Posterior cingulate gyrus (tissue), 11 donors: ENCODE measurements around the gene SMG6.

ENCODE experiments used
- DNase-seq, 10 donors: peaks; one replicate each; pipeline versions ENCODE4 v3.0.0 to v3.0.0-alpha.2; 2020 to 2021; ENCODE audit warnings: mixed read lengths in 3 of 10
- intact Hi-C: fragments of 100-400 bp; cut with DNase I; formaldehyde crosslinking; loops from one replicate; pipeline ENCODE4 v1.15.1; 2023

The SMG6 gene

DNA sequence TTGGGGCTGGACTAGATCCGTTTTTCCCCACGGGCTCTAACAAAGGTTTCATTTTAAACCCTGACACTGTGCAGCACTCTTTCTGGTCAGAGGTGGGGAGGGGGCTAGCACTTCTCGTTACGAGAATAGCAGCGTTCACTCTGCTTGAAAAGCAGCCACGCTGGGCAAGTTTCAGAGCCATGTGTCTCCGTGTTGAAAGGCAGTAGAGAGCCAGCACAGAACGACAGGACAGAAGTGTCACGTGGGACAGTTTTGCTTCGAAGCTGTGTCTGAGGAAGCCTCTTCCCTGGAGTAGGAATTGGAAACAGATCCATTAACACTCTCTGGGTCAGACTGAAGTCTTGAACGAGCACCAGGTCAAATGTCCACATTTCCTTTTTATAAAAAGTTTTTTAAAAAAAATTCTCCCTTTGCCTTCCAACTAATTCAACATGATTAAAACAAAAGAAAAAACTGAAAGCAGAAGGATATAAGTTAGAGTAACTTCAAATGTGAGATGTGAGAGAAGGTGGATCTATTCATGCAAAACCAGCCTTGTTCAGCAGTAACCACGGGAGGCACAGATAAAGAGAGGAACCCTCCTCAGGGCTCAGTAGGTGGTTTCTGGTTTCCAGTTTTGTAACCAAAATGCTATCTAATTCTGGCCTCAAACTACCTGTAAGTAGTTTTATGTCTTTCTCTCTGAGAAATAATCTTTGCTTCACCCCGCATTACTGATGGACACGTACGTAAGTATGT, 65.0 kb downstream of the SMG6 start:
- peak in 4 of 10 donors; percentile 23 to 90 (median 44) for DNase-seq

DNA sequence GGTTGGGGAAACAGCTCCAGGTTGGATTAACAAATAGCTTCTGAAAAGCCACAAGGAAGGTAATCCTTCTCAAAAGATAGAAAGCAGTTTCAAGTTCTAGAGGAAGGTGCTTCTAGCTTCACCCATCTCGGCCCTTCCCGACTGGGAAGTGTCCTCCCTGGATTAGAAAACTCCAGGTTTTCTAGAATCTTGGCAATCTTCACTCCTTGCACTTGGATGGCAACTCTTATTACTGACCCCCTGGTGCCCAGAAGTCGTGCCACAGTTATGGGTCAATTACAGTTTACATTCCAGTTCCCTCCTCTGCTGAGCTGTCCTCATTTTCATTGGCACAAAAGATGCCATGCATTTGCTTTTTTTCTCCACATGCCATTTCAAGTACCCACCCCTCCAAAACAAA, 65.6 kb downstream of the SMG6 start:
- intact Hi-C loops = loop anchor here (10.0 kb wide), 1 partner anchor 63 kb away; no protein-coding TSS in a partner anchor
- DNase-seq = no peak

More for the DNA sequence above, 65.0 kb downstream of the SMG6 start:
- intact Hi-C loops = loop anchor here (10.0 kb wide), 1 partner anchor 64 kb away; no protein-coding TSS in a partner anchor

DNA sequence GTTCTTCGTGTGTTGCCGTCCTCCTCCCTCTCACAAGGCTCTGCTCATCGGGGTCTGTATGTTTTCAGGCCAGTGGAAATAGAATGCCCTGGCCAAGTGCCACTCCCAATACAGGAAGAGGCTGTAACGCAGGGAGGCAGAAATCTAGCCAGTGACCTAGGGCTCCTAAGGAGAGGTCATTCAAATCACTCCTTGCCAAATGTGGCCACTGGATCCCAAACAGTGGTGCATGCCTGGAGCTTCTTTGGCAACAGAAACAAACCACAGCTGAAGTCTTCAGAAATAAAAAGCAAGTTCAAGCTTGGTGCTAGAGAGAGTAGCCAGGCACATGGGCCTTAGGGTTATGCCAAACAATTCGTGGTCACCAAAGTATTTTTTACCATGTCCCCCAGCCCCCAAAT, 66.1 kb downstream of the SMG6 start:
- intact Hi-C loops = loop anchor here (10.0 kb wide), 1 partner anchor 63 kb away; no protein-coding TSS in a partner anchor
- DNase-seq = no peak

DNA sequence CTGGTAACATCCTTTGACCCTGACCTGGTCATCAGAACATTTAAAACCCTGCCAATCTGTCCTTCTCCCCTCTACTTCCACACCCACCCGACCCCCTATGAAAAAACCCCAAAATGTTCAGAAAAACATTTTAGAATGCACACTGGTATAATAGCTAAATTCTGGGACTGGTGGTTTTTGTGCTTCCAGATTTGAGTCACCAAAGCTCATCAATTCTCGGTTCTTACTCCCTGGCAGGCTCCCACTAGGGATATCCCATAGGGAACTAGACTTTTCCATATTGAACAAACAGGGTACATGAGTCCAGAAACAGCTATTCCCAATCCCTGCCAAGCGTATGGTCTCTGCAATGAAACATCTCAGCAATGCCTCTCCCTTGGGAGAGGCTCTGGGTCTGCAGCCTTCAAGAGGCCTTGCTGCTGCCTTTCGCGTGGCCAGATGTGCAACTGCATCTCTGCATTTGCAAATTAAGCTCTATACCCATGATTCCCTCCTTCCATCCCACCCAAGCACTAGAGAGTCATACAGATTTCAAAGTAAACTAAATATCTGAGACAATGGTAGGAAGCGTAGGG, 67.7 kb downstream of the SMG6 start:
- DNase-seq = no peak
- intact Hi-C loops = loop anchor here (10.0 kb wide), 1 partner anchor 61 kb away; no protein-coding TSS in a partner anchor

DNA sequence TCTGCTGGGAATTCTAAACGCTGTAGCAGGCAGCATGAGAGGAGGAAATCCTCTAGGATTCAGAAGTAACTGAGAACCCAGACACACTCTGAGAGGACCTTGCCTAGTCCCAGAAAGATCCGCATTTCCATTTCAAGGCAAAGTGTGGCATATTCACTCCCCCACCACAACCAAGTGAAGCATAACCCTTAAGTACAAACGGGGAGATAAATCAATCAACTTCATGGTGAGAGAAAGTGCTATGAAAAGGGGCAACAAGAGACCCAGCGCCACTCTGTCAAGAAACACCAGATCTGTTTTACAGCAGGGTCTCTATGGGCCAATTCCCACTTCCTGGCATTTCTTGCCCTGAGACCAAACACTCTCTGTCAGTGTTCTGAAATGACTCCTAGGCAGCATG, 68.3 kb downstream of the SMG6 start:
- DNase-seq = no peak

DNA sequence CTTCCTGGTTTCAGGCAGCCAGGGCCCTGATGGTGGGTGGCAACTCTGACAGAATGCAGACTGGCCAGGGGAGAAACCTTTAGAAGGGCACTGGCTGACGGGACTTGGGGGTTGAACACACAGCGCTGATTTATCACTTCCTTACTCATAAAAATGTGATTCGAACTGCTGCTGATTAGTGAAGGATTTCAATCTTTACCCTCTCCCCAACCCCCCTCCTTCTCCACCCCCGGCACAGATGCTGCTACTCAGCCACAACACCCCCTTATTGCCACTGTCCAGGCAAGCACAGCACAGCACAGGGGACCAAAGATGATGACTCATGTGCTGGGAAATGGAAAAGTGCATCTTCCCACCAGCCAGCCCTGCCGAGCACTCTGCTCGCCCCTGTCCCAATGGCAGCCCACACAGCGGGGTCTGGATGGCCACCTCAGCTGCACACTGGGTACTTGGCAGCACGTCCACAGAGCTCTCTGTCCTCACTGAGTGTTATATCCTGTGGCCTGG, 70.1 kb downstream of the SMG6 start:
- DNase-seq = peak in 3 of 10 donors; percentile 11 to 81 (median 77)
- intact Hi-C loops = loop anchor here (10.0 kb wide), 1 partner anchor 59 kb away; no protein-coding TSS in a partner anchor

More for the DNA sequence above, 68.3 kb downstream of the SMG6 start:
- intact Hi-C loops = loop anchor here (10.0 kb wide), 1 partner anchor 60 kb away; no protein-coding TSS in a partner anchor

DNA sequence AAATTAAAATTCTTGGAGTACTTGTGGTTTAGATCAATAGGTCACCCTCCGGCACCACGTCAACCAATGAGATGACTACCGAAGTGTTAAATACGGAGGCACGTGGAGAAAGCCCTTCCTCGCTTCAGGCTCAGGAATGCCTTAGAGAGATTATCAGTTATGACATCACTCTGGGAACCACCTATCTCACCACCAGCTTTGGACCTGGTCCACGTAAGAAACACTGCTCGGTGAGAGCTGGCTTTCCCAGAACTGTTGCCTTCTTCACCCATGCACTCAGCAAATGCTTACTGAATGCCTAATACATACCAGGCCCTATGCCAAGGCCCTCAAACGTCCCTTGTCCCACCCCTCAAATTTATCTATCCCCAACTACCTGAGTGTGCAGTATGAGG, 71.3 kb downstream of the SMG6 start:
- intact Hi-C loops = loop anchor here (10.0 kb wide), 1 partner anchor 57 kb away; no protein-coding TSS in a partner anchor
- no peak for DNase-seq

DNA sequence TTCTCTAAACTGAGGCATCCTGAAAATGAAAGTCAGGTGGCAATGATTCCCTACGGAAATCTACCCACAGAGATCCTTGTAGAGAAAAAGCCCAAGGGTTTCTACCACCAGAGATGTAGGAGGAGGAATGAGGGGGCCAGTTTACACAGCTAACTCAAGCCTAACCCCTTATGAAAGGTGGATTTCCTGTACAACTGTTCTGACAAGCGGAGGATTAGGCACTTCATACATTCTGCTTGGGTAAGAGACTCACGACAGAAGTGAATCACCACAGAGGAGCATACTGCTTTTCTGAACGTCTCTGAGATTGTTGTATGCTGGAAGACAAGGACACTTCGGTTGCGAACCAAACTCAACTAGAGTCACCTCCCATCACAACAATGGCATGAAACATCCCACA, 72.7 kb downstream of the SMG6 start:
- DNase-seq = no peak
- intact Hi-C loops = loop anchor here (10.0 kb wide), 1 partner anchor 56 kb away; no protein-coding TSS in a partner anchor

DNA sequence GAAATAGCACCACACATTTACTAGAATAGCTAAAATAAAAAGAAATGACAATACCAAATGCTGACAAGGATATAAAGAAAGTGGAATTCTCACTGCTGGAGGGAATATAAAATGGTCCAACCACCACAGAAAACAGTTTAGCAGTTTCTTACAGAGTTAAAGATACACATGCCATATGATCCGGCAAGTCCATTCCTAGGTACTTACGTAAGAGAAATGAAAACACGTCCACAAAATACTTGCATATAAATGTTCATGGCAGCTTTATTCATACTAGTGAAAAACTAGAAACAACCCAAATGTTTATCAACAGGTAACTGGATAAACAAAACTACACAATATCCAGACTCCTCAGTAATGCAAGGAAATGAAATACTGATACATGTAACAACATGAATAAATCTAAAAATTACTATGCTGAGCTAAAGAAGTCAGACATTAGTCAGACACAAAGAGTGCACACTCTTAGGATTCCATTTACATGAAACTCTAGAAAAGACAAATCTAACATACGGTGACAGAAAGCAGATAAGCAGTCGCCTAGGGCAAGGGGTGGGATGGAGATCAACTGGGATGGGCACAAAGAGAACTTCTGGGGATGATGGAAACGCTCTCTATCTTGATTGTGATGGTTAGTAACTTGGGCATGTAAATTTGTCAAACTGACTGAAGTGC, 76.4 kb downstream of the SMG6 start:
- intact Hi-C loops = no loop called here
- DNase-seq = no peak

DNA sequence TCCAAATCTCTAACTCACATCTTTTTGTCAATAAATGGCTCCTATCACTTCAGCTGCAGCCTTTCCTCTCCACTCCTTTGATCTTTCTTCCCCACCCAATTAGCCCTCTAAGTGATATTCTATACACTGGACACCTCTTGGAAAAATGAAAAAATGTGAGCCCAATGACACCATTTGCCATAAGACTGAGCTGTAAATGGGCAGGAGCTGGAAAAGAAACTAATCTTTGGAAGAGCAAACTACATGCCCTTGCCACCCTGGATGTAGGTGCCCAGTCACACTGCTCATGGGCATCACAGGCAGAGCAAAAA, 80.0 kb downstream of the SMG6 start:
- DNase-seq = no peak
- intact Hi-C loops = no loop called here

DNA sequence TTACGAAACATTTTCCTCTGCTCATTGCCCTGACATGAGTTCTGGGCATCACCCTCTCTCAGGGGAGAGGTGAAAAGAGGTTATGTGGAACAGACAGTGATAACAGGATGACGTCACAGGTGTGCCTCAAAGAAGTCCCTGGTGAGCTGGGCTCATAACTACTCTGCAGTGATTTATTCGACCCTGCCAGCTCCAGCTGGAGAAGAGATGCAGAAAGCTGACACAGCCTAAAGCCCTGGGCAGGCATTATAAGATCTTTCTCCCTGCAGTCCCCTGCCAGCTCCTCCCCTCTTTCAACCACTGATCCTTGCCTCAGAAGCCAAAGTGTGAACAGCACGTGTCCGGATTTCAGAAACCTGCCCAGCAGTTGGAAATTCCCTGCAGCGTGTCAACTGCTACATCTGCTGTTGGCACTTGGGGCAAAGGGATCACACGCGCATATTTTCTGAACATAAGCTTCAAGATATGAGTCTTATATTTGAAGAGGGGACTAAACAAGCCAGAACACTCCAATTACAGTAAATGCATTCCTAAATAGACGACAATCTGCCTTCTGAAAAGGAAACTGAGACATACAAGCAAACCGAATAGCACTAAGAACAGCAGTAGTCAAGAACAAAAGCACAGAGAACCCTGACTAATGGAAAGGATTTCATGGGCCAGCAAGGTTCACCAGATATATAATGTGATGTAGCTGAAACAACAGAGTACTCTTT, 80.5 kb downstream of the SMG6 start:
- intact Hi-C loops = no loop called here
- no peak for DNase-seq

DNA sequence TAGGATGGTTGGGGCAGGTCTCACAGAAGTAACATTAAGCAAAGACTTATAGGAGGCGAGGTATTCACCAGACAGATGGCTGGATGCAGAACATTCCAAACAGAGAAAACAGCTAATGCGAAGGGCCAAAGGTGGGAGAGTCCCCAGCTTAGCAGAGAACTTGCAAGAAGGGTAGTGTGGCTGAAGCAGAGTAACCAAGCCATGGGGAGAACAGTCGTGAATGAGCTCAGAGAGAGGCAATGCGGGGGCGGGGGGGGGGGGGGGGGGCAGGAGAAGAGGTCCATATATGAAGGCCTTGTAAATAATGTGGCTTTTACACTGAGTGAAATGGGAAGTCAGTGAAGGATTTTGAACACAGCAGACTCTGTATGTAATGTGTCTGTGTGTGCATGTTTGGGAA, 81.3 kb downstream of the SMG6 start:
- intact Hi-C loops = no loop called here
- DNase-seq = no peak

DNA sequence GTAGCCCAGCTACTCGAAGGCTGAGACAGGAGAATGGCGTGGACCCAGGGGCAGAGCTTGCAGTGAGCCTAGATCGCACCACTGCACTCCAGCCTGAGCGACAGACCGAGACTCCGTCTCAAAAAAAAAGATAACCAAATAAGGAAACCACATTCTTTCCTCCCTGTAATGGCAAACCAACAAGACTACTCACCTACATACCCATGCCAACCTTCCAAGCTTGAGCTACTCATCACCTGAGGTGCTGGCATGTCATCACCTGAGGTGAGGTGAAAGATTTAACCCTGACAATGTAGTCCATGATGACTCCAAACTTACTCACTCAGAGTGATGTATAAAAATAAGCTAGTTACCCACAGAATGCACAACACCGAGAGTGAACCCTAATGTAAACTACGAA, 85.2 kb downstream of the SMG6 start:
- intact Hi-C loops = no loop called here
- no peak for DNase-seq

DNA sequence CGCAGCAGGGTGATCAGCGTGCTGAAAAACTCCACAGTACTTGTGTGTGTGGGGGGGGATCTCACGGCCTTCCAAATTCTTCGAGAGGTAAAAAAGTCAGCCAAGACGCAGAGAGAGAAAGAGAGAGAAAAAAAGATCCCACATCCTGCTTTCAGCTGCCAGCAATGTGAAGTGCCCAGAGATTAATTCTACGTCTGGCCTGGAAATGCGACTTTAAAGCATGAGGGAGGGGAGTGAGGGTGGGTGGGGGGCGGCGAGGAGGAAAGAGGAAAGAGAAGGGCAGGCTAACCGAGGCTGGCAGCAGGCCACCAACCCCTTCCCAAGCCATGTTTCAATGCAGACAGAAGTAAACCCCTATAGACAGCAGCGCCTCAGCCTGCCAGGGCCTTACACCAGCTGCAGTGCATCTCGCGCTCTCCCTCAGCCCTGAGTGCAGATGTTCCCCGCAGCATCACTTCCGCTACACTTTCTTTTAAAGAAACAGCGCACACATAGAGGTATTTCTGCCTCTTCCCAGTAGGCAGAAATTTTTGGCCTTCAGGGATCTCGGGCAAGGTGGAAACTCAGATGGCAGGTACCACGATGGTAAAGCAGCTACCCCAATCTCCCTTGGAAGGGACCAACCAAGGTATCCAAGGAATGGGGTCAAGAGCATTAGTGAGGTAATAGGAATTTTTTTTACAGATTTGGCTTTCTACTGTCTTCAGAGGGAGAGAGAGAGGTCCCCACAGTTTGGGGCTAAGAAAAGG, 87.8 kb downstream of the SMG6 start:
- DNase-seq = peak in 7 of 10 donors; percentile 44 to 90 (median 56)
- intact Hi-C loops = no loop called here

DNA sequence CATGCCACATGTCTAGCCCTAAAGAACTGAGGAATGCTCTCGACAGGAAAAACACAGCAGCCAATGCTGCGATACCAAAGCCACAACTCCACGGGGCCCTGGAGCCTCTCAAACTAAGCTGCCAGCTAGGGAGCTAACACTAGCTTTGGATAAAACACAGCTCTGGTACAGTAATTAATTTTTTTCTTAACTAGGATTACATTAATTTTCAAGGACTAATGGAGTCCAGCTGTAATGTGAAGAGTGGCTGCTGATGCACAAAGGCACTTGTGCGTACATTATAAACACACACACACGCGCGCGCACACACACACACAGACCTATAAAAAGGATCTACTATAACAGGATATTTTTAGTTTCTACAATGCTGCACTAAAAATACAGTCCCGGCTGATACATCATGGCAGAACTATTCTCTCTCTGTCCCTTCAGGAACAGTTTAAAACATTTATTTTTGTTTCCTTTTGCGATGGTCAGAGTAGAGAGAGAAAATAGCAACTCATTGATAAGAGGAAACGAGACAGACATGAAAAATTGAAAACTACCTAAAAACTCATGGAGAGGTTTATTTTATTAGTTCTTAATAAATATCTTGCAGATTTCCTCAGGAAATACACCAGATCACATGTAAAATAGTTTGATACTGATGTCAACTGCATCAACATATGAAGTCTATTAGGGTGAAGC, 88.5 kb downstream of the SMG6 start:
- DNase-seq = no peak
- intact Hi-C loops = loop anchor here (5.0 kb wide), 1 partner anchor 38 kb away; no protein-coding TSS in a partner anchor

DNA sequence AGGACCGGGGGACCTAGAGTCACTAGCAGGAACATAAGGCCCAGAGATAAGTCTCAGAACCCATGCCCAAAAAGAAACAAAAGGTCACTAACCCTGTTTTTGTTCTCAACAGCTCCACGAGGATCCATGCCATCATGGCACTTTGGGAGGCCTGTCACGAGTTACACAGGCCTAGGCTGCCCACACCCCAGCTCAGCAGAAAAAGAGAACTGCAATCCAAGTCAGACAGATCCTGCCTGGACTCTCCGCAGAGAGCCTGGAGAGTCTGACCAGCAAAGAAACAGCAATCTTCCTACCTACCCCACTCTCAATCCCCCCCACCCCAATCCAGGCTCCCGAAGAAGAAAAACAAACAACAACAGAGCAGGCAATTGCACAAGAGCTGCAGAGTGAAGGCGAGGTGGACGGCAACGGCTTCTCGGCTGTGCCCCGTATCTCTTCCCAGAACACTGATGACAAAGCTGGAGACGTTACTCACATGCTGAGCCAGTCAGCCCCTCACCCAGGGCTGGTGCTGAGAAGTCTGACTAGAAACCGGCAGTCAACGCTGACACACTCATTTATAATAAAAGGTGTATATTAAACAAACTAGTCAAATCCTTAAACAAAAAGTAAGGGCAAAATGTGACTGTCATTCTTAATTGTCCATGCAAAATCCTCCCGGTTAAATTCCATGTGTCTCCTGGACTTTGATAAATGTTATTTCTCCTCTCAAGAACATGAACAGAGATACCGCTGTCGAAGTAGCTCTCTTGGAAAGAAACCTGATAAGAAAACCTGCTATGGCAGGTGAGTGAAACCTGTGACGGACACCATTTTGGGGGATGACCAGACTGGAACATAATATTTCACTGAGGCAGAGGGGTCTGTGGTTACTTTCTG, 89.3 kb downstream of the SMG6 start:
- intact Hi-C loops = loop anchor here (5.0 kb wide), 1 partner anchor 37 kb away; no protein-coding TSS in a partner anchor
- peak in 8 of 10 donors; percentile 39 to 91 (median 54) for DNase-seq

DNA sequence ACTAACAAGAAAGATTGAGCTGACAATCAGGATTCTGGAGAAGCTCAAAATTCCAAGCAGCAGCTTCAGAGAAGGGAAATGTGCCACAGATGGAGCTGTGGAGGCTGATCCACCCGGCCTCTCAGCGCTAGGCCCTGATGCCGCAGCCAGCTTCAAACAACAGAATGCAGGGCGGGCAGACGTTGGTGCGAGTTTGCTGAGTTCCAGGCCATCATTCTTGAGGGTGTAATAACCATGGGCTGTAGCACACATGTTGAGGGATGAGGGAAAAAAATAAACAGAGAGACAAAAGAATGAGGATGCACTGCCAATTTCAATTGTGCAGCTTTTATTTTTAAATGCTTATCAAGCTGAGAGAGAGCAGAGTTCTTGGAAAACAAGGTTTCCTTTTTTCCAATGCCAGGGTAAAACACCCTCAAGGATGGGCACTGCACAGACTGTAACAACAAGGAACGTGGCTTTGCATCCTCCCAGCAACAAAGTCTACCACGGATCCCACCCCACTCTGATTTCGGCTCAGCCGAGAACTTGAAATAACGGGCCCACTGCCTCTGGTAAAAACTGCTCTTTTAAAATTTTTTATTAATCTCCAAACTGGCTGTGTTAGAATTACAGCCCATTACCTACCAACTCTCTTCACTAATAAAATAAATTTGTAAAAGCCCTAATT, 90.2 kb downstream of the SMG6 start:
- peak; percentile 35 to 94 (median 56) for DNase-seq
- intact Hi-C loops = loop anchor here (5.0 kb wide), 1 partner anchor 36 kb away; no protein-coding TSS in a partner anchor
